Measurements from ENCODE around the gene STAT5B.

Gene STAT5B

GRCh38 chr17:42284024-42284369 is 7.8 kb upstream of the STAT5B start:
- DNase-seq: no peak

- DNase-seq: no peak
These were observed 7.2 kb upstream of the STAT5B start for GRCh38 chr17:42283241-42284023.

DNA sequence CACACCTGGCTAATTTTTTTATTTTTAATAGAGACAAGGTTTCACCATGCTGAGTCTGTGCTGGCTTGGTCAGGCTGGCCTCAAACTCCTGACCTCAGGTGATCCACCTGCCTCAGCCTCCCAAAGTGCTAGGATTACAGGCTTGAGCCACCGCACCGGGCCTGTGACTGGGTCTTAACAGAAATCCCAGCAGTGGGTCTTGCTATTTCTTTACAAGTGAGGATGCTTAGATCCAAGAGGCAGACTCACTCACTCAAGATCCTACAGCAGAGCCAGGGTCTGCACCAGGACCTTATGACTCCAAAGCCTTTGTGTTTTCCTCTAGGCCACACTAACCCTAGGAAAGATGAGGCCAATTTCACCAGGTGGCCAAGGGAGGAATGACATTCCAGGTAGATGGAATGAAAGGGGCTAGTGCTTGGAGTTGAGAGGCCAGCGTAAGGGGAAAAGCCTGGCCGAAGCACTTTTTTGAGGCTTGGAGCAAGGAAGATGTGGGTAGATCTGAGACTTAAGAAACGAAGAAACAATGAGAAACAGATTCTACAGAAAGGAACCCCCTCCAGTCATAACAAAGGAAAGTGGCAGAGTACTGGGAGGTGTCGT is 6.4 kb upstream of the STAT5B start:
- no peak for DNase-seq

GRCh38 chr17:42281571-42282096 is 5.4 kb upstream of the STAT5B start:
- DNase-seq: no peak

- no peak for DNase-seq
These were observed 3.8 kb upstream of the STAT5B start for GRCh38 chr17:42279776-42280630.

GRCh38 chr17:42277342-42277712 is 1.1 kb upstream of the STAT5B start:
- no peak for DNase-seq

DNA sequence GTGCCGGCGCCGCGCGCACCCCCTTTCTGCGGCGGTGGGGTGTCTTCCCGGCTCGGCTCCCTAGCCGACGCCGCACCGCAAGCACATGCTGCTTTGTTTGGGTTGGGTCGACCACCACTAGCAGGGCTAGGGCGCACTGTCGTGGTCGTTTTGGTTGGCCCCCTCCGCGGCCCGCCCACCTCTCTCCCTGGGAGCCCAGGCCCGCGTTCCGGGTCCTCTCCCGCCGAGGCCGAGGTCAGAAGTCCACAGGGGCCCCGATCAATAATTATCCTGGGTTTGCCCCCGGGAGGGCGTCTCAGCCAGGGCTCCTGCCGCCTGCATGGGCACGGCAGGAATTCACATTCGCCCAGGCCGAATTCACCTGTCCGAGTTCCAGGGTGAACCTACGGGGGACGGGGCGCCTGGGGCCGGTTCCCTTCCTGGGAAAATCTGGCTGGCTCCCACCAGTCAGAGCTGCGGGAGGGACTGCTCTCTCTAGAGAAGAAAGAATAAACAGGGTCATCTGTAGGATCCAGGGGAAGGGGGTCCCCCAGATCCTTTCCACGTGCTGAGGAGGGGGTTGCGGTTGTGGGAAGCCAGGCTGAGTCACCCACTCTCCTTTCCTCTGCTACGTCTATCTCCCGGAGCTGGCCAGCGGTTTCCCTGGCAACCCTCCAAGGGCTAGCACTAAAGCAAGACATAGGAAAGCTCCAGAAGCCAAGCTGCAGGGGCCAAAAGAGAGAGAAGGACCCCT is 584 bp upstream of the STAT5B start:
- DNase-seq: peak in 1 of 2 donors; percentile 42

- peak; percentile 32 to 52 for DNase-seq
These were observed 448 bp downstream of the STAT5B start for GRCh38 chr17:42275527-42276358.

DNA sequence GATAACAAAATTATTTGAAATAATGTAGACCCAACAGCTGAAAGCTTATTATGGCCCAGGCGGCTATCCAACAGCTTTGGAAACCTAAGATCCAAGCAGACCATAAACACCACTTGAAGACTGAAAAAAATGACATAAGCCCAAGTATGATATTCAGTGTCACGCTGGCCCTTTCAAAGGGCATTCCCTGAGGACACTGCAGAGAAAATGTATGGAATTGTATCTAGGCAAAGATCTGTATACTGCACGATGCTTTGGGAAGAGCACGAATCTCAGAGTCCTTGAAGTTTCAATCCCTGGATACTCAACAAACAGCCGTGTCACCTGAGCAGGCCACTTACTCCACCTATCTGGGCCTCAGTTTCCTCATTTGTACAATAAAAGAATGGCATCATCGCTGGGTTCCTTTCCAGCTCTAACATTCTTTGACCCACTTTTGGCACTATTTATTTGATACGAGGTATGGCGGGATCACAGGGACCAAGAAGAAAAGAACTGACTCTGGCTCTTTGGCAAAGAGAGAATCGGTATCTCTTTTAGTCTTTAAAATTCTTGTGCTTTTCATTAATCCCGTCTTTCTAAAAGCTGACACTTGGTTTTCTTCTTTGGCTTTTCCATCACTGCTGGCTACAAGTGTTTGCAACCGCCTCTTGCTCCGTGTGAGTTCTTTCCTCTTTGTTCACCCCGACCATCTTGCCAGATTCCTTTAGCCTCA is 1.2 kb downstream of the STAT5B start:
- no peak for DNase-seq

GRCh38 chr17:42274253-42274542 is 2.0 kb downstream of the STAT5B start:
- DNase-seq: no peak

DNA sequence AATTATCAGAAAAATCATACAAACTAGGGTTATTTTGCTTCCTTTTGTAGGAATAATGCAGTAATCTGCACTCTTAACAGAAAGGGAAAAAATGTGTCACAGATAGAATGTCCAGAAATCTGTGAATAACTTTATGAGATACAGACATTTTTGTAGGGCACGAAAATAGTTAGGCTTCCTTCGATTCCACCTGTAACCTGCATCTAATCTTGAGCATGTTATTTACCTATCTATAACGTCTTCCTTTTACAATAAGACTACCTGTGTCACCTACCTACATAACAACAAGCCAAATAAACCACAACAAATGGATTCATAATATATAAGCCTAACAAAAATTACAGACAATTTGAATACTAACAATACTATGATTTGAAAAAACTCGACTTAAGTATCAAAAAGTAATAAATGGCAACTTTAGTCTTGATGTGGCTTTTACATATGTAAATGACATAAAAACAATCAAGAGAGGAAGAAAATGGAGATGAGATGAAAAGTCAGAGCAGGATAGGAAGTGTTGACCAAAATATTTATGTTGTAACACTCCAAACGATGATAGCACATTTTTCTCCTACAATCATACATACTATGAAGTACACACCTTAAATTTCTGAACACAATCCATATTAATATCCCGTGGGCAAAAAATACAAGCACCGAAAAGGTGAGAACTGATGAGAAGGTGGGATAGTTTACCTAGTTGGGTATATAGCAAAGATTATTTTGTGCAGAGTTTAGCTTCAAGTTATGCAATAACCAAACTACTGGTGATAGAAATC is 2.5 kb downstream of the STAT5B start:
- peak in 1 of 2 donors; percentile 50 for DNase-seq

GRCh38 chr17:42272162-42272907 is 3.9 kb downstream of the STAT5B start:
- DNase-seq: peak in 1 of 2 donors; percentile 78

DNA sequence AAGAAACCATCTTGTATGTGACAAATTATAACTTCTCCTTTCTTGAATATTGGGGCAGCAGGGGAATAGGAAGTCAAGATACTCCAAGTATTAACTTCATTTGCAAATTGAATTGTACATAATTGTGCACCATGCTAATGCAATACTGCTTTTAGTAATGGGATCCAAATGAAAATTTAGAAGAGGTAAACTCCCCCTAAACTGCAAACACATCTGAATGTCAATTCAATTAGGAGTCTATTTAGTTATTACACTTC is 4.5 kb downstream of the STAT5B start:
- no peak for DNase-seq

- peak in 1 of 2 donors; percentile 62 for DNase-seq
These were observed 5.0 kb downstream of the STAT5B start for GRCh38 chr17:42271006-42271778.

GRCh38 chr17:42270596-42270995 is 5.6 kb downstream of the STAT5B start:
- no peak for DNase-seq

DNA sequence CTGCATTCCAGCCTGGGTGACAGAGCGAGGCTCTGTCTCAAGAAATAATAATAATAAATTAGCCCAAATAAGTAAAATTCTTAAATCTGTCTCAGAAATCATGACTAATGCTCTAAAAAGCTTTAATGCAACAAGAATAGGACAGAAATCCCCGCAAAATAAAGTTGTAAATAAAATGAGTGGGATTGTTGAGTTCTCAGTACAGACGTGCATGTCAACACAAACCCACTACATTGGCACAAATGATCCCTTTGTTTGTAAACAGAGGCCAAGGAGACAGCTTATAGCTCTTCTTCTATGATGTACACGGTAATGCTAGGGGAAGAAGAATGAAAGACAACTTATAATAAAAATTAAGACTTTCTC is 6.0 kb downstream of the STAT5B start:
- DNase-seq: no peak

DNA sequence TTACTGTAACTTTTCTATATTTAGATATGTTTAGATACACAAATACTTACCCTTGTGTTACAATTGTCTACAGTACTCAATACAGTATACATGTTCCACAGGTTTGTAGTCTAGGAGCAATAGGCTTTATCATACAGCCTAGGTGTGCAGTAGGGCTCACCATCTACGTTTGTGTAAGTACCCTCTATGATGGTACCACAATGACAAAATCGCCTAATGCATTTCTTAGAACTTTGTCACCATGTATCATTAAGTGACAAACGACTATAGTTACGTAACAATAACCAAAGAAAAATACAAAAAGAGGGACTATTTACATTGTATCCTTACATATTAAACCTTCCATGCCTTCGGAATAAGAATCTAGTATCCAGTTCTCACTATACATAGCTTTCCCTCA is 8.0 kb downstream of the STAT5B start:
- no peak for DNase-seq

DNA sequence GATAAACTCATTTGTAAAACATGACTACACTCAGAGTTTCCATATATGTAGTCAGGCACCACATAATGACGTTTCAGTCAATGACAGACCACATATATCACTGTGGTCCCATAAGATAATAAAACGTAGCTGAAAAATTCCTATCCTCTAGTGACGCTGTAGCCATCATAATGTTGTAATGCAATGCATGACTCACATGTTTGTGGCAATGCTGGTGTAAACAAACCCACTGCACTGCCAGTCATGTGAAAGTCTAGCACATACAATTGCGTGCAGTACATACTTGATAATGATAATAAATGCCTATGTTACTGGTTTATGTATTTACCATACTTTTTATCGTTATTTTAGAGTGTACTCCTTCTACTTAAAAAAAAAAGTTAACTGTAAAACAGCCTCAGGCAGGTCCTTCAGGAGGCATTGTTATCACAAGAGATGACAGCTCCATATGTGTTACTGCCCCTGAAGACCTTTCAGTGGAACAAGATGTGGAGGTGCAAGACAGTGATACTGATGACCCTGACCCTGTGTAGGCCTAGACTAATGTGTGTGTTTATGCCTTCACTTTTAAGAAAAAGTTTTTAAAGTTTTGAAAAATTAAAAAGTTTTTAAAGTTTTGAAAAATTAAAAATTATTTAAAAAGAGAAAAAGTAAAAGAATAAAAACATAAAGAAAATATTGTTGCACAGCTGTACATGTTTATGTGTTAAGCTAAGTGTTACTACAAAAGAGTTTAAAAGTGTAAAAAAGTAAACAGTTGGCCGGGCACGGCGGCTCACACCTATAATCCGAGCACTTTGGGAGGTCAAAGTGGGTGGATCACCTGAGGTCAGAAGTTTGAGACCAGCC is 9.0 kb downstream of the STAT5B start:
- DNase-seq: peak; percentile 64 to 83

Measured in CD4-positive, alpha-beta T cell treated with Interferon alpha-2 for 1 hour (primary cell).